ENCODE data around the gene PLCXD3.
A peak's percentile ranks its signal among the peaks of the same experiment; 100 is the strongest.

Gene PLCXD3, protein sequence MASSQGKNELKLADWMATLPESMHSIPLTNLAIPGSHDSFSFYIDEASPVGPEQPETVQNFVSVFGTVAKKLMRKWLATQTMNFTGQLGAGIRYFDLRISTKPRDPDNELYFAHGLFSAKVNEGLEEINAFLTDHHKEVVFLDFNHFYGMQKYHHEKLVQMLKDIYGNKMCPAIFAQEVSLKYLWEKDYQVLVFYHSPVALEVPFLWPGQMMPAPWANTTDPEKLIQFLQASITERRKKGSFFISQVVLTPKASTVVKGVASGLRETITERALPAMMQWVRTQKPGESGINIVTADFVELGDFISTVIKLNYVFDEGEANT

DNA sequence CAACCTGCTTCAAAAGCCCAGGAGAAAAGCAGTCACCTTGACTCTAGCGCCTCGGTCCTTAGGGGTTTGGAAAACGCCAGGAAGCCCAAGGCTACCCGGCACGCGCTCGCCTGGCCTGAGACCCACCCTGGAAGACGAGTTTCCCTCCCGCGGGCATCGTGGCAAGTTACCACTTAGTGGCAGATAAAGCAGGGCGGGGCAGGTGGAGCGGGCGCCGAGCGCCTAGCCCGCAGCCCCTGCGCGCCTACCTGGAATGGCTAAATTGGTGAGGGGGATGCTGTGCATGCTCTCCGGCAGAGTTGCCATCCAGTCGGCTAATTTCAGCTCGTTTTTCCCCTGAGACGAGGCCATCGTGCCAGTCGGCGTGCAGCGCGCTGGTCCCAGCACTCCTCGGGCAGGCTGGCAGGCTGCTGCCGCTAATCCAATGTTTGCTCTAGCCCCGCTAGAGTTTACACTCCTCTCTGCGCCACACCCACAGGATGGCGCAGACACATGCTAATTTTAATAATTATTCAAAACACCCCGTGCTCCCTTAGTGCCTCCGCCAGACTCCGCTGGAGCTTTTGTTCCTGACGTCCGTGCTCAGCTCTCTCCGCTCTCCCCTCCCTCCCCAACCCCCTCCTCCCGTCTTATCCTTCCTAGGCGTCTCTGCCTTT lies at the start of gene PLCXD3:
Gene PLCXD3, minus strand, starts transcription at position 426 of the 656 bp plus-strand sequence. Its CDS starts 75 bp downstream, at position 351.
- Mint-ChIP-seq H3K4me3 (no peak within 1 kb of the TSS), H3K27me3 (peaks cover 31% of the 10 kb centered on the region), H3K27ac (no peak within 1 kb of the TSS), H3K4me1 (no peaks in the 10 kb centered on the region), H3K9me3 (peaks cover 0 to 7% of the 10 kb centered on the region in 2 donors)
- DNase-seq (no peak), ATAC-seq (no peak)

- Mint-ChIP-seq H3K9me3 (peaks cover 4 to 6% of the 10 kb centered on the region in 2 donors), H3K27ac (no peak overlapping the region), H3K4me1 (no peaks in the 10 kb centered on the region), H3K27me3 (no peaks in the 10 kb centered on the region), H3K4me3 (no peak overlapping the region)
- ATAC-seq (no peak), DNase-seq (no peak)
Measured at GRCh38 chr5:41559184-41559583, 48.8 kb upstream of the PLCXD3 start.

DNA sequence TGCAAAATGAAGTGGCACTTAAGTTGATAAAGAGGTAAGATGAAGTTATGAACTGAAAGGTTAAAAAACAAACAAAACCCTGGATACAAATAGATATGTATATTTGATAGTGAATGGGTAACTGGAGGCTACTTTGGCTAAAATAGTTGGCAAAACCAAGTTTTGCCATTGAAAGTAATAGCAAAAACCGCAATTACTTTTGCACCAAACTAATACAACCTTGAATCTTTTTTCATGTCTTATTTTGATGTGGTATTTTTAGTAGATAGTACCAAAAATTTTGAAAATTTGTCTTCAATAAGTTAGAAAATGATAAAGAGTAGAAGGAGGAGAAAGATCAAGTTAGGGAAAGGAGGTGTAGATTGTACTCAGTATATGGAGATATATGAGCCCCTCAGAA lies 47.9 kb upstream of the PLCXD3 start:
- ATAC-seq (no peak), DNase-seq (no peak)
- no peak overlapping the region for H3K4me3 Mint-ChIP-seq
- H3K27ac Mint-ChIP-seq = no peak overlapping the region
- H3K9me3 Mint-ChIP-seq = peaks cover 0 to 4% of the 10 kb centered on the region in 2 donors
- H3K4me1 Mint-ChIP-seq = no peaks in the 10 kb centered on the region
- no peaks in the 10 kb centered on the region for H3K27me3 Mint-ChIP-seq

DNA sequence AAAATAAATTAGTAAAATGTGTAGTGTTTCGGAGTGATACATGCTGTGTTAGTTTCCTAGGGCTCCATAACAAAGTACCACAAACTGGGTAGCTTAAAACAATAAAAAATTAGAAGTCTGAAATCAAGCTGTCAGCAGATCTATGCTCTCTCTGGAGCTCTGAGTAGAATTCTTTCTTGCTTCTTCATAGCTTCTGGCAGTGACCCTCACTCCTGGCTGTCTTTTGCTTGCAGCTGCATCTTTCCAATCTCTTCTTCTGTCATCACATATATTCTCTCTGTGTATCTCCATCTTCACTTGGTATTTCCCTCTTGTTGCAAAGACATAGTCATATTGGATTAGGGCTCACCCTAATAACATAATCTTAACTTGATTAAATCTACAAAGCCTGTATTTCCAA lies 37.6 kb upstream of the PLCXD3 start:
- Mint-ChIP-seq H3K4me3 (no peak overlapping the region), H3K27me3 (no peaks in the 10 kb centered on the region), H3K9me3 (peaks cover 16 to 22% of the 10 kb centered on the region in 2 donors), H3K4me1 (no peaks in the 10 kb centered on the region), H3K27ac (no peak overlapping the region)
- ATAC-seq (no peak), DNase-seq (no peak)

DNA sequence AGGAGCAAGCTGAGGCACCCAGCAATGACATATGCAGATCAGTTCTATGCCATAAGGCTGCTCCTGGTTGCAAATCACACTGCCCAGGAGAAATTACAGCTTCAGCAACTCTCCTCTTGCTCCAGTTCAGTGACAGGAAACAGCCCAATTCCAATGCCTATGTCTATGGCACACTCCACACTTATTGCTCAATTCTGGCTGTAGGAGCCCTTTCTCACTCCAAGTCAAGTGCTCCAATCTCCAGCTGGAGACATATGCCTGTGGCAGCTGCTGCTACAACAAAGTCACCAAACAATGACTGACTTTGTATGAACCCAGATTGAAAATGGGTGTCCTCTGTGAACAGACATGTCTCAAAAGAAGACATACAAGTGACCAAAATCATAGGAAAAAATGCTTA lies 31.8 kb upstream of the PLCXD3 start:
- H3K4me1 Mint-ChIP-seq = no peaks in the 10 kb centered on the region
- no peak overlapping the region for H3K4me3 Mint-ChIP-seq
- ATAC-seq (no peak), DNase-seq (no peak)
- no peaks in the 10 kb centered on the region for H3K27me3 Mint-ChIP-seq
- H3K27ac Mint-ChIP-seq = no peak overlapping the region
- H3K9me3 Mint-ChIP-seq = peaks cover under 1 to 2% of the 10 kb centered on the region in 2 donors

DNA sequence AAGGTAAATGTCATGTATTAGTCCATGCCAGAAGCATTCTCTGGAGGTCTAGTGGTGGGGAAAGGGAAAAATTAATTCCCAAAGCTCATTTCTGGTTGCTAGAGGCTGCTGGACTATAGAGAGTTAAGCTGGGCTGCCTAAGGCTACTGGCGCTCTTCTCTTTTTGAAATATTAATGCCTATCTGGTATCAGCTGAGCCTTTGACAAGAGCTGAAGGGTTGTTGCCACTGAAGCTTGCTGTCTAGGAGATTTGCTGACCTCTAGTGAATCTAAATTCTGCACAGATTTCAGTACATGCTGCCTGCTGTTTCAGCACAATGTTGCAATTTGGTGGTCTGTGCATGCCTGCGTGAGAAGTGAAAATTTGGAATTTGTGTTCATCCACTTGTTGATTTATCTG lies 29.1 kb upstream of the PLCXD3 start:
- no peaks in the 10 kb centered on the region for H3K27me3 Mint-ChIP-seq
- H3K27ac Mint-ChIP-seq = no peak overlapping the region
- no peak for DNase-seq
- H3K4me1 Mint-ChIP-seq = no peaks in the 10 kb centered on the region
- H3K9me3 Mint-ChIP-seq = peaks cover 5 to 10% of the 10 kb centered on the region in 2 donors
- no peak overlapping the region for H3K4me3 Mint-ChIP-seq
- no peak for ATAC-seq

DNA sequence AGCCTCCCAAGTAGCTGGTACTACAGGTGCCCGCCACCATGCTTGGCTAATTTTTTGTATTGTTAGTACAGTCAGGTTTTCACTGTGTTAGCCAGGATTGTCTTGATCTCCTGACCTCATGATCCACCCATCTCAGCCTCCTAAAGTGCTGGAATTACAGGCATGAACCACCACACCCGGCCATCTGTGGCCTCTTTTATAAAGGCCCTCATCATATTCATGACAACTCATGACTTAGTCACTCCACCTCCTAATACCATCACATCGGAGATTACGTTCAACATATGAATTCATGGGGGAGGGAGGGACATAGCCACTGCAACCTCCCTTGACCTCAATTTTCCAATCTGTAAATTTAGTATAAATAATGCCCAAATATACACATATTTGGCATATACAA lies 27.2 kb upstream of the PLCXD3 start:
- no peaks in the 10 kb centered on the region for H3K4me1 Mint-ChIP-seq
- H3K4me3 Mint-ChIP-seq = no peak overlapping the region
- no peak overlapping the region for H3K27ac Mint-ChIP-seq
- DNase-seq (no peak), ATAC-seq (no peak)
- peaks cover 5 to 10% of the 10 kb centered on the region in 2 donors for H3K9me3 Mint-ChIP-seq
- H3K27me3 Mint-ChIP-seq = no peaks in the 10 kb centered on the region

DNA sequence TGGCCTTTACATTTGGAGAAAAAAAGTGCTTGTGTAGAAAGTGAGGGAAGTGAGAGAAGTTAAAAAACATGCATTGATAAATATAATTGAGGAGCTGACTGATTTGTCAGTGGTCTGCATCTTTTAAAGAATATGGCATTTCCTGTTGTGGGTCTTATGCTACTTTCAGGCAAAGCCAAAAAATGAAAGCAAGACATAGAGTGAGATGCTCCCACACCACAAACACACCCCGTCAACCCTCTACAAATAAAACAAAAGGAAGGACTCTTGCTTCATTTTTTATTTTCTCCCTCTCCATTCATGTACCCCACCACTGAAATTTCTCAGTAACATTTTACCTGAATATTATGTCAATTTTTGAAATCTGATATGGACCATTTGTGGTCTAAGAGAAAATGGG lies 22.1 kb upstream of the PLCXD3 start:
- ATAC-seq = no peak
- DNase-seq = no peak
- Mint-ChIP-seq H3K27me3 (no peaks in the 10 kb centered on the region), H3K9me3 (peaks cover 5 to 15% of the 10 kb centered on the region in 2 donors), H3K4me1 (no peaks in the 10 kb centered on the region), H3K27ac (no peak overlapping the region), H3K4me3 (no peak overlapping the region)

GRCh38 chr5:41527201-41527779 lies 16.9 kb upstream of the PLCXD3 start:
- no peaks in the 10 kb centered on the region for H3K4me1 Mint-ChIP-seq
- ATAC-seq (no peak), DNase-seq (no peak)
- H3K9me3 Mint-ChIP-seq = peaks cover 0 to 5% of the 10 kb centered on the region in 2 donors
- no peak overlapping the region for H3K27ac Mint-ChIP-seq
- H3K27me3 Mint-ChIP-seq = no peaks in the 10 kb centered on the region
- H3K4me3 Mint-ChIP-seq = no peak overlapping the region

DNA sequence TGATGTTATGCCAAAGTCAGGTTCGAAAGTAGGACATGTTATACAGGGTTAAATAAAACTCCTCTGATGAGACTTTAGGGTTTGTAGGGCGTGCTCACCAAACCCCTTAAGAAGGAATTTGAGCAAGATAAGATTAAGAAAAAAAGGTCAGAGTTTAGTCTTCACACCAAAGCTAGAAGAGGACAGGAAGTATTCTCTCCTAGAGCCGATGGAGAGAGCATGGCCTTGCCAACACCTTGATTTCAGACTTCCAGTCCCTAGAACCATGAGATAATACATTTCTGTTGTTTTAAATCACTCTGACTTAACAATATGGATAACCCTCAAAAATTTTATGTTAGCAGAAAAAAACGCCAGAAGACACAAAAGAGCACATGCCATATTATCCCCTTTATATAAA lies 16.3 kb upstream of the PLCXD3 start:
- ATAC-seq (no peak), DNase-seq (no peak)
- Mint-ChIP-seq H3K4me1 (no peaks in the 10 kb centered on the region), H3K9me3 (peaks cover 0 to 5% of the 10 kb centered on the region in 2 donors), H3K4me3 (no peak overlapping the region), H3K27ac (no peak overlapping the region), H3K27me3 (no peaks in the 10 kb centered on the region)

GRCh38 chr5:41524174-41524573 lies 13.8 kb upstream of the PLCXD3 start:
- Mint-ChIP-seq H3K4me1 (no peaks in the 10 kb centered on the region), H3K27ac (peak overlapping the region in 1 of 2 donors; percentile 13), H3K9me3 (peaks cover 0 to 2% of the 10 kb centered on the region in 2 donors), H3K4me3 (no peak overlapping the region), H3K27me3 (no peaks in the 10 kb centered on the region)
- no peak for ATAC-seq
- DNase-seq = no peak

DNA sequence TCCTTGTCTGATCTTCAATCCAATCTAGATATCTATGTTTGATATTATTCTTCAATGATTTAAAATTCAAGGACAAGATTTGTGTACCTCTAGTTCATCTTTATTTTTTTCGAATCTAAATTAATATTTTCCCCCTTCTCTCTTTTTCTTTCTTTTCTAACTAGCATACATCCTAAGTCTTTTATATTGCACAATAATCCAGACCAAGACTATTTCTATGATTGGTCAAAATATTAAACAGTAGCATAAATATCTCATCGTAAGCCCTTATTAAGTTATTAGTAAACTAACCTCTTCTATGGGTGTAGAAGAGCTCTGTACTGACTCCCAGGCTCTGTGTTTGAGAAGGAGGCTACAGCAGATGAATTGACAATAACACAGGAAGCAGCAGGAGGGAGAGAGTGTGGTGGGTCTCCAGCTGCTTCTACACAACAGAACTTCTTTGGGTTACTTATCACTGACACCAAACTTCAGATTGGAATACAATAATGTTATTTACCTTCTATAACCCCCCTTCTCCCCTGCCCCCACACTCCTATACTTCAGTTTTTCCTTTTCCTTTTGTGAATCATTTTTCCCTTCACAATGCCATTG lies 11.9 kb upstream of the PLCXD3 start:
- Mint-ChIP-seq H3K27ac (no peak overlapping the region), H3K4me3 (no peak overlapping the region), H3K27me3 (no peaks in the 10 kb centered on the region), H3K9me3 (no peaks in the 10 kb centered on the region), H3K4me1 (no peaks in the 10 kb centered on the region)
- ATAC-seq = no peak
- no peak for DNase-seq

- DNase-seq (no peak), ATAC-seq (no peak)
- H3K27me3 Mint-ChIP-seq = no peaks in the 10 kb centered on the region
- H3K9me3 Mint-ChIP-seq = no peaks in the 10 kb centered on the region
- no peak overlapping the region for H3K4me3 Mint-ChIP-seq
- no peak overlapping the region for H3K27ac Mint-ChIP-seq
- H3K4me1 Mint-ChIP-seq = no peaks in the 10 kb centered on the region
Measured at GRCh38 chr5:41519801-41520200, 9.4 kb upstream of the PLCXD3 start.

- H3K9me3 Mint-ChIP-seq = no peaks in the 10 kb centered on the region
- no peak overlapping the region for H3K4me3 Mint-ChIP-seq
- no peak overlapping the region for H3K27ac Mint-ChIP-seq
- no peak for DNase-seq
- no peaks in the 10 kb centered on the region for H3K4me1 Mint-ChIP-seq
- no peak for ATAC-seq
- no peaks in the 10 kb centered on the region for H3K27me3 Mint-ChIP-seq
Measured at GRCh38 chr5:41517909-41518308, 7.5 kb upstream of the PLCXD3 start.

GRCh38 chr5:41511241-41511640 lies 840 bp upstream of the PLCXD3 start:
- DNase-seq (no peak), ATAC-seq (no peak)
- H3K27ac Mint-ChIP-seq = no peak overlapping the region
- peaks cover 31% of the 10 kb centered on the region for H3K27me3 Mint-ChIP-seq
- H3K9me3 Mint-ChIP-seq = peaks cover 0 to 7% of the 10 kb centered on the region in 2 donors
- no peaks in the 10 kb centered on the region for H3K4me1 Mint-ChIP-seq
- no peak overlapping the region for H3K4me3 Mint-ChIP-seq
